Esophagus (tissue), 2 donors: ENCODE data around the gene SUN2. TPM values are rescaled to one million over a fixed set of nuclear protein-coding genes. Genes with fewer than 3 reads are reported as not detected.

Experiments
- H3K27ac ChIP-seq, 2 donors: one replicate each; pipeline ENCODE4 v1.5.1; 2013; ENCODE audit warnings: low read depth in 2 of 2, mild to moderate bottlenecking in 2 of 2, inconsistent platforms in 1 of 2, low read length in 1 of 2, moderate library complexity in 1 of 2
- H3K27me3 ChIP-seq, 2 donors: one replicate each; pipeline ENCODE4 v1.6.1; 2013; ENCODE audit warnings: low read length in 2 of 2, control low read depth in 1 of 2, mild to moderate bottlenecking in 1 of 2; ENCODE audit not compliant: insufficient read depth in 2 of 2, control insufficient read depth in 1 of 2
- H3K36me3 ChIP-seq, 2 donors: one replicate each; pipeline ENCODE4 v1.6.1; 2013; ENCODE audit warnings: low read length in 1 of 2; ENCODE audit not compliant: control insufficient read depth in 2 of 2, insufficient read depth in 2 of 2
- H3K4me1 ChIP-seq, 2 donors: one replicate each; pipeline ENCODE4 v1.6.1; 2013; ENCODE audit warnings: low read length in 1 of 2; ENCODE audit not compliant: control insufficient read depth in 2 of 2, insufficient read depth in 2 of 2
- H3K4me3 ChIP-seq, 2 donors: one replicate each; pipeline ENCODE4 v1.5.1; 2013; ENCODE audit warnings: low read length in 2 of 2, mild to moderate bottlenecking in 2 of 2, low read depth in 1 of 2, moderate library complexity in 1 of 2
- H3K9me3 ChIP-seq, 2 donors: one replicate each; pipeline ENCODE4 v1.6.1; 2013; ENCODE audit warnings: mild to moderate bottlenecking in 2 of 2, low read depth in 1 of 2, low read length in 1 of 2, moderate library complexity in 1 of 2; ENCODE audit not compliant: control insufficient read depth in 2 of 2, insufficient read depth in 1 of 2
- WGBS, 2 donors: extraction: QIAGEN DNeasy Blood & Tissue Kit; methylation state at CpG; one replicate each; pipeline ENCODE4 v1.1.7; 2013; 5-methylcytosine and 5-hydroxymethylcytosine counted together
- polyA plus RNA-seq, 2 donors: library from polyadenylated mRNA; stranded (reverse); fragments of 200-250 nt; gene quantifications; one replicate each; pipeline ENCODE4 v1.2.3, GENCODE V29; 2013
- donor health status: healthy with polysubstance abuse.
- donor health status: Bipolar disorder and iron deficiency.

The SUN2 gene
- polyA plus RNA-seq, 2 donors = 61.7 to 70.1 TPM

DNA sequence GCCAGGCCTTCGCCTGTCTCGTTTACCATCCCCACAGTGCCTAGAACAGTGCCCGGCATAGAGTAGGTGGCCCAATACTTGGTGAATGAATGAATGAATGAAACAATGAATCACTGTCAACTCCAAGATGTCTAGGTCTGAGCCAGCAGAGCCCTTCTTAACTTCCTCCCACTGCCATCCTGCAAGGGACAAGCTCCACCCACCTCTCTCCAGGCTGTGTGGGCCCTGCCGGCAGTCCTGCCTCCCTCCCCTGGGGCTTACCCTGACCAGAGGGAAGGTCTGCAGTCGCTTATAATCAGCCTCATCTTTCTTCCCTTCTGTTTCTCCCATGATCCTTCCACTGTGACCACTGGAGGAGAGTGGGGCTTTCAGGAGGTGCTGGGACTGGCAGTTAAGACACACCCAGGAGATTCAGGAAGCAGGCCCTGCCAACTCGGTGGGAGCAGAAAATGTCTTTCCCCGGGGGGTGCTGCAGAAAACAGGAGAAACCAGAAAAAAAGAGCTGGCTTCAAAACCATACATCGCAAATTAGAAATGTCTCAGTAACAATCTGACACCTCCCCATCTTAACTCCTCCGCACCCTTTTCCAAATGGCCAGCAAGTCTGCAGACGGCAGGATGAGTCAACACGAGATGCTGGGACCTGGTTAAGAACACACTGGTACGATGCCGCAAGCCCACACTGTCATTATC lies 26.8 kb upstream of the SUN2 start:
- H3K9me3 ChIP-seq = no peaks in the 10 kb centered on the region
- no peaks in the 10 kb centered on the region for H3K4me1 ChIP-seq
- 59 to 65% methylated on average over 13 of the region's 13 CpGs for WGBS, 2 donors
- no peak overlapping the region for H3K27ac ChIP-seq
- H3K27me3 ChIP-seq = no peaks in the 10 kb centered on the region
- peaks cover 3 to 19% of the 10 kb centered on the region in 2 donors for H3K36me3 ChIP-seq
- no peak overlapping the region for H3K4me3 ChIP-seq

DNA sequence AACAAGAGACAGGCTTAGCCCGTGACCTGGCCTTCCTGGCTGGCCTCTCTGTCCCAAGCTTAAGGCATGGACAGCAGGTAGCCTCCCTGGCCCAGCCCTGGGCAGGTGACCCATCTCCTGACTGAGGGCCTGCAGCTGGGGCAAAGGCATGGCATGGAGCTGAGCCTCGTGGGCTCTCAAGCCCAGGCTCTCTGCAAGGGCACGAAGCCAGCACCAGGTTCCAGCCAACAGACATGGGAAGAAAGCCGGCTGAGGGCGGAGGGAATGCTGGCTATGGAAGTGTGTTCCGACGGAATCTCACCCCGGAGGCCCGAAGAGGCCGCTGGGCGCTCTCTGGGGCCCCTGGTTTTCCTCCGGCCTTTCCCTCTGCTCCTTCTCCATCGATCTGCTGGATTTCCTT lies 25.2 kb upstream of the SUN2 start:
- Histone ChIP-seq H3K27ac (no peak overlapping the region), H3K36me3 (peaks cover 3 to 22% of the 10 kb centered on the region in 2 donors), H3K9me3 (no peaks in the 10 kb centered on the region), H3K4me3 (no peak overlapping the region), H3K27me3 (no peaks in the 10 kb centered on the region), H3K4me1 (no peaks in the 10 kb centered on the region)
- 78 to 82% methylated on average over 12 to 13 of the region's 13 CpGs for WGBS, 2 donors

DNA sequence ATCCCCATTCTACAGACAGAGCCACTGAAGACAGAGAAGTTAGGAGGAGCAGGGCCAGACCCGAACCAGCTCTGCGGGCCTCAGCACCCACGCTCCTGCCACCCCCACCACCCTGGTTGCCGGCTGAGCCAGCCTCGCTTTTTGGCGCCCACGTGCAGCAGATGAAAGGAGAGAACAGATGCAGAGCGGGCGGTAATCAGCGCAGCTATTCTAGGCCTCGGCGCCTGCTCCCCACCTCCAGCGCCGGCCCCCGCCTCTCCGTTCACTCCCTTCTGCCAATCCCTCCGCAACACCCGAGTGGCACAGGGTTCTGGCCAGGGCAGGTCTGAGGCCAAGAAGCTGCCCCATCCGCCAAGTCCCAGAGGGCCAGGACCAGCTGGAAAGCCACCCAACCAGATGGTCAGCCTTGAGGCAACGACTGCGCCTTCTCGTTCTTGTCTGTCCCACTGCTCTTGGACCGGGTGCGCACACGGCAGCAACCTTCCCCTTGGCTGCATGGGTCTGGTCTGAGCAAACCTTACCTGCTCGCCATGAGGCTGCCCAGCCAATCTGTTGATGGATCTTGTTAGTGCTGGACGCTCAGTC lies 21.4 kb upstream of the SUN2 start:
- Histone ChIP-seq H3K4me3 (no peak overlapping the region), H3K36me3 (peaks cover 3 to 22% of the 10 kb centered on the region in 2 donors), H3K4me1 (peaks cover 5 to 7% of the 10 kb centered on the region in 2 donors), H3K9me3 (no peaks in the 10 kb centered on the region), H3K27me3 (no peaks in the 10 kb centered on the region), H3K27ac (no peak overlapping the region)
- 92% methylated on average over 27 of the region's 27 CpGs for WGBS, 2 donors

DNA sequence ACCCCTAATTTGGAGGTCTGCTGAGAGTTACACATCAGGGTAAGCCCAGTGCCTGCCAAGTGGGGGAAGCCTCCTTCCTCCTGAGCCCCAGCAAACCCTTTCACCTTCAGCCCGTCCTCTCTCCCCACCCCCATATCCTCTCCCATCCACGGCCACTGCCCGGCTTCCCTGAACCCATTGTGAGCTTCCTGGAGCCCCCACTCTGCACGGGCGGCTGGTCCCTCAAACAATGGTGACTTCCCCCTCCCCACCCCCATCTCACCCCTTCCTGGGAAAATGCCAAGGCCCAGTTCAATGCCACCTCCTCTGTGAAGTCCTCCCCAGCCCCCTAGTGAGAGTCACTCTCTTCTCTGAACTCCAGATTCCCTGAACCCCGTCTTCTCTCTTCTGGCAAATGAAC lies 20.3 kb upstream of the SUN2 start:
- 62 to 67% methylated on average over 6 of the region's 6 CpGs for WGBS, 2 donors
- Histone ChIP-seq H3K27ac (no peak overlapping the region), H3K4me1 (peaks cover 5 to 7% of the 10 kb centered on the region in 2 donors), H3K36me3 (peaks cover 3 to 22% of the 10 kb centered on the region in 2 donors), H3K27me3 (no peaks in the 10 kb centered on the region), H3K9me3 (no peaks in the 10 kb centered on the region), H3K4me3 (no peak overlapping the region)

DNA sequence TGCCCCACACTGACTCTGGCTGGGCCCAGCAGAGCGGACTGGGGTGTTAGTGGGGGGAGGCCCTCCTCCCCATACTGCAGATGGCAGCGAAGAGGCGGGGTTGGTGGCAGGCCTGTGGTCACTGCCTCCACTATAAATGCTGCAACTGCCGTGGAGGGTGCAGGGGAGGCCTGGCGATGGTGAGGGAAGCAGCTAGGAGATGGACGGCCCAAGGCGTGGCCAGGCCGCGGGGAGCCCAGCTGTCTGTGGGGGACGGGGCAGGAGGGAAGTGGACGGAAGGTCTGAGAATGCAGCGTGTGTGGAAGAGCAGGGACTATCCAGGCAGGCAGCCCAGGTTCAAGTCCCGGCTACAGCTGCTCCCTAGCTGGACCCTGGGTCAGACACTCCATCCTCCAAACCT lies 19.9 kb upstream of the SUN2 start:
- Histone ChIP-seq H3K4me1 (peaks cover 5 to 7% of the 10 kb centered on the region in 2 donors), H3K27me3 (no peaks in the 10 kb centered on the region), H3K36me3 (peaks cover 3 to 22% of the 10 kb centered on the region in 2 donors), H3K4me3 (no peak overlapping the region), H3K9me3 (no peaks in the 10 kb centered on the region), H3K27ac (no peak overlapping the region)
- 74 to 77% methylated on average over 13 of the region's 13 CpGs for WGBS, 2 donors

DNA sequence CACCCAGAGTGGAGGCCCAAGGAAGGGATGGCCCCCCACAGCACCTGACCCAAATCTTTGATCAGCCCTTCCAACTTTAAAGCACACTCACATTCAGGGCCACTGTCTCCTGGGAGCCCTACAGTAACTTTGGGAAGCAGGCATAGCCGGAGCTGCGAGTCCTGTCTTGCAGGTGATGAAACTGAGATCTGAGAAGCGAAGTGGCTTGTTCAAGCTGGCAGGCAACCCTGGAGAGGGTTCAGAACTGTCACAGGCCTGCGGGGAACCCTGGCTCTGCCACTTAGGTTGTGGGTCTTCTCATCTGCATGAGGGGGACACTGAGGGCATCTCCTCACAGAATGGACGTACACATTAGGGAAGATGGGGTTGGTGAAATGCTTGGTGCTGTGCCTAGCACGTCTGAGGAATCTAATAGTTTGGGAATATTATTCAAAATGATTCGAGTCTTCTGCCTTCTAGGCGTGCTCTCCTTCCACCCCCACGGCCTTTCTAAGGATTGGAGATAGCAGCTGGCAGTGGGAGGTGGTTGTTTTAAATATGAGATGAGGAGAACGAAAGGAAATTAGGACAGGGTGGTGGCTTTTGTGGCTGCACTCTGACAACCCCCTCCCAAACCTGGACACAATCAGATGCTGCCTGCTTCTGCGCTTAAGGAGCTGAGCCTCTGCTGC lies 18.8 kb upstream of the SUN2 start:
- H3K4me1 ChIP-seq = peaks cover 5 to 7% of the 10 kb centered on the region in 2 donors
- 48 to 61% methylated on average over 11 of the region's 11 CpGs for WGBS, 2 donors
- no peak overlapping the region for H3K4me3 ChIP-seq
- H3K27ac ChIP-seq = peak overlapping the region in 1 of 2 donors; percentile 24
- no peaks in the 10 kb centered on the region for H3K27me3 ChIP-seq
- no peaks in the 10 kb centered on the region for H3K9me3 ChIP-seq
- H3K36me3 ChIP-seq = peaks cover 3 to 13% of the 10 kb centered on the region in 2 donors

DNA sequence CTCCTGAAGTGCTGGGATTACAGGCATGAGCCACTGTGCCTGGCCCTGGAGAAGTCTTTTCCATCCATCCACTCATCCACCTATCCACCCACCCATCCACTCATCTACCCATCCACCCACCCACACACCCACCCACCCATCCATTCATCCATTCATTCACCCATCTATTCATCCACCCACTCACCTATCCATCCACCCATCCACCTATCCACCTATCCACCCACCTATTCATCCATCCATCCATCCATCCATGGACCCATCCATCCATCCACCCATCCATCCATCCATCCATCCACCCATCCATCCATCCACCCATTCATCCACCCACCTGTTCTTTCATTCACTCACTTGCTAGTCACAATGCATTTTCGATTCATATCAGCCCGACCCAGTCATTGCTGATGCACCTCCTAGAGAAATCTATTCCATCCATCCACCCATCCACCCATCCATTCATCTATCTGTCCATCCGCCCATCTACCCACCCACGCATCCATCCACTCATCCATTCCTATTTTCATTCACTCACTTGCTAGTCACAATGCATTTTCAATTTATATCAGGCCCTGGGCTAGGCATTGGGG lies 17.7 kb upstream of the SUN2 start:
- H3K27ac ChIP-seq = no peak overlapping the region
- H3K4me3 ChIP-seq = no peak overlapping the region
- no peaks in the 10 kb centered on the region for H3K27me3 ChIP-seq
- H3K36me3 ChIP-seq = peaks cover under 1 to 5% of the 10 kb centered on the region in 2 donors
- no peaks in the 10 kb centered on the region for H3K9me3 ChIP-seq
- WGBS, 2 donors = 94 to 96% methylated on average over 4 of the region's 4 CpGs
- H3K4me1 ChIP-seq = peaks cover 5 to 7% of the 10 kb centered on the region in 2 donors

DNA sequence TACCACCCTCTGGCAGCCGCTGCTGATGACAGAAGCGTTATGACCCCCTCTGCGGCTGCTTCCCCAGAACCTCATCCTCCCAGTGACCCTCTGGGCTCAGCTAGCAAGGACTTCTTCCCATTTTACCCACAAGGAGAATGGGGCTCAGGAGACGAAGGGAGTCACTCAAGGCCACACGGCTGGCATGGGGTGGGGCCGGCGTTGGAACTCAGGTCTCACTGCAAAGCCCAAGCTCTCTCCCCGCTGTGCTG lies 16.8 kb upstream of the SUN2 start:
- Histone ChIP-seq H3K4me3 (no peak overlapping the region), H3K36me3 (peaks cover 0 to 3% of the 10 kb centered on the region in 2 donors), H3K27ac (no peak overlapping the region), H3K4me1 (peaks cover 5 to 7% of the 10 kb centered on the region in 2 donors), H3K27me3 (no peaks in the 10 kb centered on the region), H3K9me3 (no peaks in the 10 kb centered on the region)
- WGBS, 2 donors = 86 to 90% methylated on average over 8 of the region's 8 CpGs

DNA sequence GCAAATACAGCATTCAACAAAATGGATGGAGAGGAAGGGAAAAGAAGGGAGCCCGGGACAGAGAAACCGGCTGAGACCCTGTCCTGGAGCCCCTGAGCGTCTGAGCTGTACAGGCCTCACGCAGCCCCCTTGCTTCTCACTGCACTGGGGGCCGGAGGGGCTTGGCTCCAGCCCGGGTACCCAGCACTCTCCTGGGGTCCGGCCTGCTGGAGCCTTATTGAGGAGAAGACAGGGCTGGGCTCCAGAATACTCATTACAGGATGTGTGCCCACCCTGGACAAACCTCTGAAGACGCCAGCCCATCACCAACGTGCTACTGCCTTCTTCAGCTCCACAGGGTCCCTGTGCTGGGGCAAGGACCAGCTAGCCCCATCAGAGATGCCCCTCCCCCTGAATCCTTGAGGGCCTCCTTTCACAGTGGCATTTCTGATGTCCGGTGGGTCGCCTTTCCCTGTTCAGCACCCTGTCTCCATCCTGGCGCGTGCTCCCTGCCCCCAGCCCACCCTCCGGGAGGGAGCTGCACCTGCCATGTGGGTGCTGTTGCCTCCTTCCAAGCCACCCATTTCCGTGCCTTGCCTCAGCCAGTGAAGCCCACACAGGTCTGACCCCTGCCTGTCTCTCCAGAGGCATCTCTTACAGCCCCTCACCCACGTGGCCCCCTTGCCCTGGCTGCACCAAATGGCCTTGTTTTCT lies 14.6 kb upstream of the SUN2 start:
- Histone ChIP-seq H3K4me3 (no peak overlapping the region), H3K4me1 (peaks cover 3 to 5% of the 10 kb centered on the region in 2 donors), H3K27me3 (no peaks in the 10 kb centered on the region), H3K36me3 (no peaks in the 10 kb centered on the region), H3K27ac (no peak overlapping the region), H3K9me3 (no peaks in the 10 kb centered on the region)
- WGBS, 2 donors = 92 to 93% methylated on average over 16 of the region's 16 CpGs
